ENCODE measurements around the gene TAPBP.
"Not testable (repeated sequence)": the region's sequence is repeated elsewhere in the genome, so short reads cannot be mapped to it uniquely, and the experiment has no call there.

The TAPBP gene

GRCh38 chr6:33276581-33276863 is 37.4 kb downstream of the TAPBP start:
- DNase-seq (ENCODE audit: low read depth): no peak

DNA sequence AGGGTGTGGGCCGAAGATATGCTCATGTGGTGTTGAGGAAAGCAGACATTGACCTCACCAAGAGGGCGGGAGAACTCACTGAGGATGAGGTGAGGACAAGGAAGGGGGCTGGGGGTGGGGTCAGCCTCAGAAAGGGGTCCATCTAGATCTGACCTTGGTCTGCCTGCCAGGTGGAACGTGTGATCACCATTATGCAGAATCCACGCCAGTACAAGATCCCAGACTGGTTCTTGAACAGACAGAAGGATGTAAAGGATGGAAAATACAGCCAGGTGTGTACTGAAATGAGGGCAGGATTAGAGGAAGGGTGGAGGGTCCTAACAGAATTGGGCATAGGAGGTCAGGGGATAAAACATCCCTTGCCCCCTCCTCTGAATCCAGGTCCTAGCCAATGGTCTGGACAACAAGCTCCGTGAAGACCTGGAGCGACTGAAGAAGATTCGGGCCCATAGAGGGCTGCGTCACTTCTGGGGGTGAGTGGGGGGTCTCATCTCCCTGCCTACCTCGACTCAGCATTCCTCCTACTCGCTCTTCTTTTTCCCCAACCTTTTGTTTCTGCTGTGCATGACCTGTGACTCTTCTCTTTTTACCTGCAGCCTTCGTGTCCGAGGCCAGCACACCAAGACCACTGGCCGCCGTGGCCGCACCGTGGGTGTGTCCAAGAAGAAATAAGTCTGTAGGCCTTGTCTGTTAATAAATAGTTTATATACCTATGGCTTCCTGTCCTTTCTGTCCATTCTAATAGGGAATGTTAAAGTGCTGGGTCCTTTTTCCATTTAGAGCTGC is 37.9 kb downstream of the TAPBP start:
- DNase-seq (ENCODE audit: low read depth): not testable (repeated sequence)

DNA sequence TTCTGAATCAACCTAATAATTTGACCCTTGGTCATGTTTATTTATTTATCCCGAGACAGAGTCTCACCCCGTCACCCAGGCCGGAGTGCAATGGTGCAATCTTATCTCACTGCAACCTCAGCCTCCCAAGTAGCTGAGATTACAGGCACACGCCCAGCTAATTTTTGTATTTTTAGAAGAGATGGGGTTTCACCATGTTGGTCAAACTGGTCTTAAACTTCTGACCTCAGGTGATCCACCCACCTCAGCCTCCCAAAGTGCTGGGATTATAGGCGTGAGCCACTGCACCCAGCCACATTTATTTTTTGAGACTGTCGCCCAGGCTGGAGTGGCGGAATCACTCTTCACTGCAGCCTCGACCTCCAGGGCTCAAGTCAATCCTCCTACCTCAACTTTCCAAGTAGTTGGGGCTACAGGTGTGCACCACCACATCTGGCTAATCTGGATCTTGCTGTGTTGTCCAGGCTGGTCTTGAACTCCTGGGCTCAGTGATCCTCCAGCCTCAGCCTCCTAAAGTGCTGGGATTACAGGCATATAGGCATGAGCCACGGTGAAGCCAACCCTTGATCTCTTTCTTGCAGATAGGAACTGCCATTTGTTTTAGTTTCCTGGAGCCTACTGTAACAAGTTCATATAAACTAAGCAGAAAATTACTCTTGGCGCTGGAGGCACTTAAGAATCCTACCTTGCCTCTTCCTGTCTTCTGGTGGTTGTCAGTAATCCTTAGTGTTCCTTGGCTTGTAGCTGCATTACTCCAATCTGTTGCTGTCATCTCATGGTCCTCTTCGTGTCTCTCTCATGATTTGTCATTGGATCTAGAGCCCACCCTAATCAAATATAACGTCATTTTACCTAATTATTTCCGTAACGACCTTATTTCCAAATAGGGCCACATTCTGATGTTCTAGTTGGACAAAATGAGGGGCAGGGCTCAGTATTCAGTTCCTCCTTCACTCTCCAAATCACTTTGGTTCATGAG is 39.7 kb downstream of the TAPBP start:
- DNase-seq (ENCODE audit: low read depth): no peak

DNA sequence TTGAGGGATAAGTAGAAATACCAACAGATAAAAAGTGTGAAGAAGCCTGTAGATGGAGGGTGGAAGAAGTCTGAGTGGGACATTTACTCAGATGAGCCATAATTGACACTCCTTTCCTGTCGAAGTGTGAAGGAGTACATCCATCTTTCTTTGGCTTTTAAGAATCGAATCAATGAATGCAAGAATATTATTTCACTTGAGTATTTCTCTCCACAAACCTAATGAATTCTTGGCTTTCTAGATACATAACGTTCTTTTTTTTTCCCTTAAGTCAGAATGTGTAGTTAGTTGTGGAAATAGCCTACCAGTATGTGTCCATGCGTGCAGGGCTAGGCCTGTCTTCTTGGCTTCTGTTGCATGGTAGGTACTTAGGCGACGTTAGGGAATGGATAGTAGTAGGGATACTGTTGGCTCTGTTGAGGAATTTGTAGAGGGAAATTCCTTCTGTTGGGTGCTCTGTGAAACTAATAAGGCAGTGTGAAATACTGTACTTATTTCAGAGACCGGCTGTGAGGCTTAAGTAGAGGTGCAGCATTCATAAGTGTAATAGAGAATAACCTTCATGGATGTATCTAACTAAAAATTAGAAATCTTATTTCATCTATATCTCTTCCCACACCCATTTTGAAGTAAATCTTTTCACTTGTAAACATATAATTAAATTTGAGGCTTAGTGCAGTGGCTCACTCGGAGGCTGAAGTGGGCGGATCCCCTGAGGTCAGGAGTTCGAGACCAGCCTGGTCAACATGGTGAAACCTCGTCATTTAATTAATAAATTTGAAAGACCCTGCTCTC is 40.6 kb downstream of the TAPBP start:
- no peak for DNase-seq (ENCODE audit: low read depth)

DNA sequence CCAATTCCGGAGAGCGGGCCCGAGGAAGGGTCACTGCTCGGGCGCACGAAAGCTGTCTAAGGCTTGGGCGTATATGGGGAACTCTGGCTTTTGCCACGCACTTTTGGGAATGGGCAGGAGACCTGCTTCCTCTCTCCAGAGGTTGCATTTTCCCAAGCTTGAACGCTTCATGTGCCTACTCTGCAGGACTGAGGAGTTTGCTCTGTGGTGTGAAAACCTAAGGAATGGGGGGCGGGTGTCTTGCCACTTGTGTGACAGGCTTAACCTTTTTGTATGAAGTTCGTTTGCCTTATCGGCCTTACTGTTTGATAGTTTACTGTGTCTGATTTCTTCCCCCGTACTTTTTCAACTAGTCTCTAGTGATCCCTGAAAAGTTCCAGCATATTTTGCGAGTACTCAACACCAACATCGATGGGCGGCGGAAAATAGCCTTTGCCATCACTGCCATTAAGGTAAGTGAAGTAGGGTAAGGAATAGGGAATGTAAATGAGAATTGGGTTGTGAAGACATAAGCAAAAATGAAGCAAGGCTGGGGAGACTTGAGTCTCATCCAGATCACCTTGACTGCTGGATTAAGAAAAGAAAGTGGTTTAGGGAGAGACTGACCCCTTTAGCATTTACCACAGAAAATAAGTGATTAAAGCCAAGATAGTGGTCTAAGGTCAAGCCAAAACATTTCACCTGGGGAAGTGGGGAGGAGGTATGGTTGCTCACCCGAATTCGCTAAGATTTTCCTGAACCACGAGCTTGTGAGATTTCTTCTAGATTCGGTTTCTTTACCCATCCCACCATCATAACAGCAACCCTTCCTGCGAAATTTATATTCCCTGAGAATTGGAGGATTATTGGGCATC is 41.4 kb downstream of the TAPBP start:
- DNase-seq (ENCODE audit: low read depth): no peak

- peak; percentile 81 for DNase-seq (ENCODE audit: low read depth)
Observed at GRCh38 chr6:33271468-33272274, 42.2 kb downstream of the TAPBP start, which contains the start of the genes RPS18 and VPS52. RPS18 (plus strand) TSS chr6:33272075; CDS start chr6:33272120, 45 bp downstream. VPS52 (minus strand) TSS chr6:33271876; CDS start chr6:33271675, 201 bp downstream.

GRCh38 chr6:33271117-33271467 is 42.8 kb downstream of the TAPBP start:
- no peak for DNase-seq (ENCODE audit: low read depth)

GRCh38 chr6:33264015-33264414 is 49.9 kb downstream of the TAPBP start:
- no peak for DNase-seq (ENCODE audit: low read depth)

- not testable (repeated sequence) for DNase-seq (ENCODE audit: low read depth)
Observed at GRCh38 chr6:33262490-33262889, 51.4 kb downstream of the TAPBP start.

DNA sequence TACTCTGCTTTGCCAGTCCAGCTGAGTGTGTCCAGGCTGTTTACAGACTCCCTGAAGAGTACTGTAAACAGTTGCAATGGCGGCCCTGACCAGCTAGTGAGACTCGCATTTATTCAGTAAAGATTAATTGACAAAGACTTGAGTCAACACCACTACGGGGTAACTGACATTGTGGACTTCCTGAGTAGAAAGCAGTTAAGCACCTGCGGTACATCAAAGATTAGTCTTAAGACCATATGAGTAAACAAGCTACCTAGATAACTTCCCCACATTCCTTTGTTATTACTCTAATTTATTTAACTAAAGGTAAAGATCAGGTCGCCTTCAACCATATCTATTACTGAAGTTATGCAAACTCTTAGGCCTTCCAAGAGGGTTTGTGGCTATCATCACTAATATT is 54.8 kb downstream of the TAPBP start:
- no peak for DNase-seq (ENCODE audit: low read depth)

- no peak for DNase-seq (ENCODE audit: low read depth)
Observed at GRCh38 chr6:33254591-33254990, 59.3 kb downstream of the TAPBP start.

- no peak for DNase-seq (ENCODE audit: low read depth)
Observed at GRCh38 chr6:33252759-33253158, 61.1 kb downstream of the TAPBP start.

DNA sequence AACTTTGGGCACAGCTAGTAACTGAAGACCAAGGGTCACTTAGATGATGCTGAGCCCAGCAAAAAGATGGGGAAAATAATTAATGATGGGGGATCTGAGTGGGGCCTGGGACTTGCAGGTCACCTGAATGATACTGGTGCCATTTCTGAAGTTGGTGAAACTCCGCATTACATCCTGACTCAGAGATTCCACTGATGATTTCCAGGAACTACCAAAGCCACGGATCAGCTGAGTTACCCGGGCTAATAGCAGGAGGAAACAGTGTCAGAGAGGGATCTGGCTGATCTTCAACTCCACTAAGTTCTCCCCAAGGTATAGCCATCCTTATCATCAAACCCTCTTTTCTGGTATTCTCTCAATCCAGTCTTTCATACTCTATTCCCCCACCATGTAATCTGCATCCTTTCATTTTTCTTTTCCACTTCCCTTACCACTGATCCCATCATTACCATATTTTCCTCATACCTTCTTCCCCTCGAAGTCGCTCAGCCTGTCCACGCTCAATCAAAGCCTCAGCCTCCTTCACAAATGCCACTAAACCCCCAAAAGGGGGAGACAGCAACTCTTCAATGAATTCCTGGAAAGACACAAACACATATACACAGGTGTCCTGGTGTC is 62.4 kb downstream of the TAPBP start:
- DNase-seq (ENCODE audit: low read depth): no peak

- no peak for DNase-seq (ENCODE audit: low read depth)
Observed at GRCh38 chr6:33250731-33251130, 63.1 kb downstream of the TAPBP start.

DNA sequence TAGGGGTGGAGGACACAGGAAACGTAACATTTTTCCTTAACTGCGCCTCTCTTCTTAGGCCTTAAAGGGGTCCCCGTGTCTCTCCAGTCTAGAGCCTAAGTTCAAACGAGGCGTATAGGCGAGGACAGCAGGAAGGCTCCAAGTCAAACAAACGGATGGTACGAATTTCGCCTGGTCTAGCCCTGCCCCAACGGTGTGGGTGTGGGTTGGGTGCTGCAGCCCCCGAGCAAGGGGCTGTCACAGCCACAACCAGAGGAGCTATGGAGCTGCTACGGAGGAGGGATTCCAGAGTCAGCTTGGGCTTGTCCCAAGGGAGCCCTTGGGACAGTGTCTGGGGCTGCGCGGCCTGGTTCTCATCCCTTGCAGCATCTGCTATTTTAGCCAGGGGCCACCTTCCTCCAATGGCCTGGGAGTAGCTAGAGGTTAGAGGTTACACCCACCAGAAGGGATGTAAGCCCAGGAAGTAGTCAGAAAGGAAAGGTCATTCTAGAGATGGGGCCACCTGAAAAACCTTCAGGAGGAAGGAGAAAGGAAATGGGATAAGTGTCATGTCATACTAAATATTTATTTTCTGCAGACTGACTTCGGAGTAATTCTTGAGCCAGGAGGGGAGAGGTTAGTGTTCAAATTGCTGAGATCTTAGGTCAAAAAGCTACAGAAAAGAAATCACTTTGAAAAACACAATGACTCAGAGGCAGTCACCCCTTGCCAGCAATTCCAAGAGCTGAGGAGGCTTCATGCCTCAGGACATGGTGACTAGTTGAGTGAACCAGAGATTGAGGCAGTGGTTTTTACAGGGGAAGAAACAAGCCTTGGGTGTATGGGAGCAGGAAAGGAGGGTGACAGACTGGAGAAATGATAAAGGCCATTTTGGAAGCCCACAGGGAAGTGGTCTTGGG is 63.9 kb downstream of the TAPBP start:
- no peak for DNase-seq (ENCODE audit: low read depth)
